Cerebellar nuclear complex (tissue), 1 donor: ENCODE results near the gene DDOST.
"Not testable (repeated sequence)": the region's sequence is repeated elsewhere in the genome, so short reads cannot be mapped to it uniquely, and the experiment has no call there.

ENCODE experiments used
- DNase-seq, 2 experiments: peaks; one replicate each; lab custom pipeline; 2025; lab: John Stamatoyannopoulos, UW

DDOST gene

GRCh38 chr1:20625176-20626097 lies 35.7 kb downstream of the DDOST start:
- DNase-seq, result no peak

GRCh38 chr1:20624709-20625108 lies 36.5 kb downstream of the DDOST start:
- no peak for DNase-seq

GRCh38 chr1:20621012-20621411 lies 40.2 kb downstream of the DDOST start:
- no peak for DNase-seq

- no peak for DNase-seq
These were observed 41.2 kb downstream of the DDOST start for GRCh38 chr1:20619999-20620398.

- DNase-seq, result no peak
These were observed 42.6 kb downstream of the DDOST start for GRCh38 chr1:20618550-20618949.

GRCh38 chr1:20616847-20617487 lies 44.2 kb downstream of the DDOST start:
- DNase-seq, result no peak

- DNase-seq, result no peak
These were observed 45.0 kb downstream of the DDOST start for GRCh38 chr1:20615946-20616846.

GRCh38 chr1:20614131-20614579 lies 47.0 kb downstream of the DDOST start:
- DNase-seq, result no peak

GRCh38 chr1:20612221-20612746 lies 48.9 kb downstream of the DDOST start:
- no peak for DNase-seq

- no peak for DNase-seq
These were observed 49.5 kb downstream of the DDOST start for GRCh38 chr1:20611652-20612051.

- DNase-seq, result no peak
These were observed 50.2 kb downstream of the DDOST start for GRCh38 chr1:20610970-20611369.

- DNase-seq, result no peak
These were observed 51.6 kb downstream of the DDOST start for GRCh38 chr1:20609541-20609940.

- not testable (repeated sequence) for DNase-seq
These were observed 54.2 kb downstream of the DDOST start for GRCh38 chr1:20606801-20607570.

GRCh38 chr1:20604678-20605077 lies 56.5 kb downstream of the DDOST start:
- no peak for DNase-seq

GRCh38 chr1:20603504-20604464 lies 57.4 kb downstream of the DDOST start:
- DNase-seq, result no peak

GRCh38 chr1:20602851-20603450 lies 58.2 kb downstream of the DDOST start:
- DNase-seq, result no peak
